Ectodermal cell (in vitro differentiated cells): Measurements from ENCODE around the gene CRADD.
"Not testable (repeated sequence)": the region's sequence is repeated elsewhere in the genome, so short reads cannot be mapped to it uniquely, and the experiment has no call there.

Source experiments
- H3K27ac ChIP-seq: 2 replicates; pipeline ENCODE4 v1.7.0; 2013; ENCODE audit warnings: mild to moderate bottlenecking, low read depth, low read length; ENCODE audit not compliant: insufficient read depth, poor library complexity, severe bottlenecking
- H3K27me3 ChIP-seq: 2 replicates; pipeline ENCODE4 v1.7.0; 2013; ENCODE audit warnings: mild to moderate bottlenecking, low read length; ENCODE audit not compliant: insufficient read depth, control insufficient read depth, poor library complexity, severe bottlenecking
- H3K36me3 ChIP-seq: one replicate; pipeline ENCODE4 v1.7.0; 2013; ENCODE audit warnings: low read length; ENCODE audit not compliant: control insufficient read depth, insufficient read depth
- H3K4me1 ChIP-seq: one replicate; pipeline ENCODE4 v1.7.0; 2013; ENCODE audit warnings: low read length; ENCODE audit not compliant: control insufficient read depth, insufficient read depth
- H3K4me3 ChIP-seq: 2 replicates; pipeline ENCODE4 v1.7.0; 2013; ENCODE audit warnings: low read depth, low read length, control low read depth; ENCODE audit not compliant: insufficient read depth
- H3K9me3 ChIP-seq: 2 replicates; pipeline ENCODE4 v1.7.0; 2013; ENCODE audit warnings: mild to moderate bottlenecking, low read length, moderate library complexity; ENCODE audit not compliant: control insufficient read depth
- WGBS, 2 experiments: methylation state at CpG; one replicate each; pipeline ENCODE4 v1.1.7; 2013; ENCODE audit warnings: missing lambda C conversion rate in 2 of 2; 5-methylcytosine and 5-hydroxymethylcytosine counted together

The CRADD gene

DNA sequence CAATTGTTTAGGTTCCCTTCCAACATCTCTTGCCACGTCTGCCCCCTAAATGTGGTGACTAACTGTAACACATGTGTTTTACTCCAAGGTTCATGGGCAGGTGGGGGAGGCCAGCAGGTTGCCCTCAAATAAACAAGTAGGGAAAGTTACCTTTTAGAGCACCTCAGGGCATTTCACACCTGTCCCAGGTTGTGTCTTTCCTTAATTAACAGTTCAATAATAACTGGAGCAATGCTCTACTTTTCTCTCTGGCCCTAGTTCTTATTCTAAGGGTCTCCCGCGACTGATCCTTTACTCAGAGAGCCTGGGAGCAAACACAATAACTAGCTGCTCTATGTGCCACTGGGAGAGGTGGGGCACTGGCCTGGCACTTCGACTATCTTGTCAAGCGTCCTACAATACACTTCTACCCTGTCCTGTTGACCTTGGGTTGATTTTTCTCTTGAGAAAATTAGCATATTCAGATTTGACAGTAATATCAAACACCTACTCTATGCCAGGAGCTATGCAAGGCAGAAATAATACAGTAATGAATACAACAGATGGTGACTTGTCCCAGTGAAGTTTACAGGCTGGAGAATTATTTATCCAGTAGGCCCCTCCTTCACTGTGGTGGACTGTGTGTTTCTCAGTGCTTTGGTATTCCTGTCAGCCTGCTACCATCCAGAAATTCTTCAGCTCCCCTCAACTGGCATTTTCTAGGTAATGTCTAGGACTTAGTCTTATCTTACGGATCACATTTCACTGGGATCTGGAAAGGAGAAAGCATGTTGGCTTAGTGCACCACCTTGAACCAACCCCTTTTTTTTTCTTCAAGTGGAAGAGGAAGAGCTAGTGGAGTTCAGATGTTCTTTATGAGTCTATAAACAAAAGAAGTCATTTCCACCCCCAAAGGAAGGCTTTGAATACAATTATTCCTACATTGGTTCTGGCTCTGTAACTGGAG, 202.6 kb downstream of the CRADD start:
- Histone ChIP-seq H3K27me3 (no peaks in the 10 kb centered on the region), H3K36me3 (no peaks in the 10 kb centered on the region), H3K27ac (no peak overlapping the region), H3K4me1 (no peaks in the 10 kb centered on the region), H3K9me3 (no peaks in the 10 kb centered on the region), H3K4me3 (no peak overlapping the region)
- WGBS, 2 experiments, result 87 to 92% methylated on average over 6 of the region's 6 CpGs

DNA sequence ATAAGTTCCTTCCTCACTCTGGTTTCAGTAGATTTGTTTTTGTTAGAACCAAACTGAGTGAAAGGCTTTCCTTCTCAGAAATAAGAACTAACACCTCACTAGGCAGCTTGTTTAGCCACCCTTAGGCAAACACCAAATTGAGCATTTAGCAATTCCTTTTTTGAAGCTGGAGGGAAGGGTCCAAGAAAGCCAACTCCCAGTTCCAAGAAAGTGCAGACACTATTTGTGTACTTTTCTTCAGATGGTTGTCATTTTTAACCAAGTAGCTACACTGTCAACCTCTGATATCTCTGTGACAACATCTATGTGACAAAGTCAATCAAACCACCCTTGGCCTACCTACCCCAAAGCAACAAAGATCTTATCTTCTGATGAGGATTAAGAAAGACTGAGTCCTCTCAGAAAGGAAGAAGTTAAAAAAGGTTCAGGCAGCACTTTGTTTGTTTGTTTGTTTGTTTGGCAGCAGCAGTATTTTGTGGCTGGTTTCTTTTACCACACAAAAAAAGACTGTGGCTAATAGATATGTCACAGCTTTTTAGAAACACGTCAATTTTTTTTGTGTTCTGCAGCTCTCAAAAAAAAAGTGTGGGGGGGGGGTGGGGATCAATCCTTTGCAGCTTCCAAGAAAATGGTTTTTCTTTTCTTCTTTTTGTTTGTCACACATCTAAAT, 203.8 kb downstream of the CRADD start:
- Histone ChIP-seq H3K4me3 (no peak overlapping the region), H3K36me3 (no peaks in the 10 kb centered on the region), H3K27me3 (no peaks in the 10 kb centered on the region), H3K4me1 (no peaks in the 10 kb centered on the region), H3K9me3 (no peaks in the 10 kb centered on the region), H3K27ac (no peak overlapping the region)
- WGBS, 2 experiments, result 100% methylated on average over 1 of the region's 1 CpG; no CpG with 5 or more reads in 1 of the 2 experiments

- Histone ChIP-seq H3K27me3 (no peaks in the 10 kb centered on the region), H3K4me3 (no peak overlapping the region), H3K4me1 (no peaks in the 10 kb centered on the region), H3K9me3 (no peaks in the 10 kb centered on the region), H3K36me3 (no peaks in the 10 kb centered on the region), H3K27ac (no peak overlapping the region)
- 84 to 95% methylated on average over 3 of the region's 3 CpGs for WGBS, 2 experiments
These were observed 205.6 kb downstream of the CRADD start for GRCh38 chr12:93882763-93883162.

- no peak overlapping the region for H3K27ac ChIP-seq
- no peaks in the 10 kb centered on the region for H3K4me1 ChIP-seq
- H3K4me3 ChIP-seq, result no peak overlapping the region
- H3K9me3 ChIP-seq, result no peaks in the 10 kb centered on the region
- WGBS, 2 experiments, result 82% methylated on average over 2 of the region's 2 CpGs
- H3K36me3 ChIP-seq, result no peaks in the 10 kb centered on the region
- H3K27me3 ChIP-seq, result no peaks in the 10 kb centered on the region
These were observed 206.4 kb downstream of the CRADD start for GRCh38 chr12:93883436-93884154.

- Histone ChIP-seq H3K27me3 (no peaks in the 10 kb centered on the region), H3K9me3 (no peaks in the 10 kb centered on the region), H3K36me3 (no peaks in the 10 kb centered on the region), H3K4me3 (no peak overlapping the region), H3K4me1 (no peaks in the 10 kb centered on the region), H3K27ac (no peak overlapping the region)
- 88 to 93% methylated on average over 4 to 5 of the region's 5 CpGs for WGBS, 2 experiments
These were observed 207.8 kb downstream of the CRADD start for GRCh38 chr12:93884794-93885460.

DNA sequence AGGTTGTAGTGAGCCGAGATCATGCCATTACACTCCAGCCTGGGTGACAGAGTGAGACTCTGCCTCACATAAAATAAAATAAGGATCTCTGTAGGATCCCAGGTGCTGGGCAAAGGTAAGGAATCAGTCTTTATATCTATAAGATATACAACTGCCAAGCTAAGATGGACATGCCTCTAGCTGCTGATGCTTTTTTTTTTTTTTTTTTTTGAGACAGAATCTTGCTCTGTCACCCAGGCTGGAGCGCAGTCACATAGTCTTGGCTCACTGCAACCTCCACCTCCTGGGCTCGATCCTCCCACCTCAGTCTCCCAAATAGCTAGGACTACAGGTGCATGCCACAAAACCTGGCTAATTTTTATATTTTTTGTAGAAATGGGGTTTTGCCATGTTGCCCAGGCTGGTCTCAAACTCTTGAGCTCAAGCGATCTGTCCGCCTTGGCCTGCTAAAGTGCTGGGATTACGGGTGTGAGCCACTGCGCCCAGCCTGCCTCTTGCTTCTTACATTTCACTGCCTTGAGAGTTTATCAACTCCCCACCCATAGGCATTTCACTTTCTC, 208.9 kb downstream of the CRADD start:
- H3K9me3 ChIP-seq, H3K27ac ChIP-seq, H3K36me3 ChIP-seq, H3K4me3 ChIP-seq, H3K27me3 ChIP-seq, H3K4me1 ChIP-seq: not testable (repeated sequence)
- 93% methylated on average over 7 of the region's 7 CpGs for WGBS, 2 experiments

DNA sequence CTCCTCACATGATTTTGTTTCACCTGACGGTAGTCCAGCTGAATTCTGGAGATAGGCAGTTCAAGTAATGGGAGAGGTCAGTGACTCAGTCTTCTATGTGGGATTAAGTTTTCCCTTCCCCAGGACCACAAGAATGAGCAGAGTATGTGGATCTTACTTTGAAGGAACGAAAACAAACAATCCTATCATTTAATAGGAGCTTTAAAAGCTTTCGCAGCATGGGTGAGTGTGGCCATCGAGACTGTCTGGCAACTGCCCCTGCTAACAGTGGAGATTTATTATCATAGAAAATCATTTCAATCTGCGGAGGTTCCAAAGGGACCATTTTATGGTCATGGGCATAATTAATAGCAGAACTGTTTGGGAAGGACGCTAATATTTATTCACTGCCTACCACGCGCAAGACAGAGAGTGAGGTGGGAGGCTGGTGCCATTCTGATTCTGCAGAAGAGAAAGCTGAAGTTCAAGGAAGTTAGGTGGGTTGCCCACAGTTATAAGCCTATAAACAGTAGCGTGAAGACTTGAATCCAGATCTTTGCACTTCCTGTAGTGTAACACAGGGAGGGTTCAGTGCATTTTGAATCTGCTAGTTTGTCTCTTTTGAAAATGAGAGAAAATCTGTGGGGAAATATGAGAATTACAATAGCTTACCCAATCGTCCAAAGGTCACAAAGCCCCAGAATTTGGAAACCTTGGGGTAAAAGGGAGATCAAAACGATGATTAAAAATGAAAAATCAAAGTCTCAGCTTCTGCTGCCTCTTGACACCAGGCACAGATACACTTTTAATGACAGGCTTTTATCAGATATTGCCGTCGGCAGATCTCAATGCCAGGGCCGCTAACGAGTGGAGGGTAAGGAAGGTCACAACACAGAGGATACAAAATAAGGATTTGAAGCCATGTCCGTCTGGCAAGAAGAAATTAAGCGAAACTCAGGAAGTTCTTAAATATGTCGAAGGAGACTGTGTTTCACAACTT, 209.6 kb downstream of the CRADD start:
- H3K4me1 ChIP-seq, result no peaks in the 10 kb centered on the region
- no peak overlapping the region for H3K27ac ChIP-seq
- WGBS, 2 experiments, result 95% methylated on average over 18 of the region's 18 CpGs
- no peak overlapping the region for H3K4me3 ChIP-seq
- H3K36me3 ChIP-seq, result no peaks in the 10 kb centered on the region
- no peaks in the 10 kb centered on the region for H3K9me3 ChIP-seq
- no peaks in the 10 kb centered on the region for H3K27me3 ChIP-seq

DNA sequence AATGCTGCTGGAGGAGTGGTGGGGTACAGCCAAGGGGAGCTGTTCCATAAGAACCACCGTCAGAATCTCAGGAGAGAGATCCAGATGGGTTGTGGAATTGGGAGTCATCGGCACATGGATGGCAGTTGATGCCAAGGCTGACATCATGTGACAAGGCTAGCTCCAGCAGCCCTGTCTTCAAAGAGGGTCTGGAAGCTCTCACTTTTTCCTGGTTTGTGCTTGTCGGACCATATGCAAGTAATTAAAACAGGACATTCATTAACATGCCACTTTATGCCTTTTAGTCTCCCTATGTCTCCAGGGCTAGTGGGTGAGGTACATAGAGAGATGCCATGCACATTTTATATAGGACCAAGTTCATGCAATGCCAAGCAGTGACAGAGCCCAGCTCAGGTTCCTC, 211.8 kb downstream of the CRADD start:
- no peaks in the 10 kb centered on the region for H3K9me3 ChIP-seq
- H3K4me3 ChIP-seq, result no peak overlapping the region
- H3K36me3 ChIP-seq, result no peaks in the 10 kb centered on the region
- no peaks in the 10 kb centered on the region for H3K27me3 ChIP-seq
- no peaks in the 10 kb centered on the region for H3K4me1 ChIP-seq
- 92 to 93% methylated on average over 3 of the region's 3 CpGs for WGBS, 2 experiments
- H3K27ac ChIP-seq, result no peak overlapping the region
